HCT116 (cell line): ENCODE measurements around the gene SHANK2. TPM values are rescaled to one million over a fixed set of nuclear protein-coding genes. Genes with fewer than 3 reads are reported as not detected.

Experiments
- ATAC-seq: fragments of 200-7000 bp; cut with Tn5 transposase; 2 replicates; pipeline ENCODE4 v1.9.1; 2020; ENCODE audit warnings: mild to moderate bottlenecking, moderate library complexity
- BruUV-seq: library from RNA; stranded (reverse); fragments of 400-500 nt; replicated peaks from 2 replicates; lab custom pipeline; 2021; lab: Mats Ljungman, UMichigan
- CTCF ChIA-PET: fragments of 300-600 bp; sonication (Branson Sonifier 250); formaldehyde crosslinking; loops from one replicate; lab custom pipeline; 2021; ENCODE audit warnings: antibody characterized with exemption; lab: Charles Lee
- POLR2A ChIA-PET: fragments of 300-600, 350-600 bp; sonication (Branson Sonifier 250); formaldehyde crosslinking; loops from one replicate; lab custom pipeline; 2021; ENCODE audit warnings: antibody characterized with exemption; lab: Charles Lee
- RAD21 ChIA-PET, 2 experiments: fragments of 300-600 bp; sonication (Branson Sonifier 250); formaldehyde crosslinking; loops; one replicate each; lab custom pipeline; 2023; ENCODE audit warnings: low total read pairs in 2 of 2; ENCODE audit not compliant: uncharacterized antibody in 2 of 2, unreplicated experiment in 2 of 2, low non-redundant PET in 1 of 2; lab: Charles Lee
- DNase-seq: peaks from one replicate; pipeline ENCODE4 v3.0.0-alpha.2; 2010; ENCODE audit warnings: low read depth, low spot score
- H2AFZ ChIP-seq: fragments of 200-600 bp; shearing (Covaris generic), sonication (generic); 2 replicates; pipeline ENCODE4 v1.6.1; 2017; ENCODE audit warnings: low read depth, mixed run types, mixed read lengths, antibody characterized with exemption, low read length; ENCODE audit not compliant: poor library complexity, severe bottlenecking
- H3K27ac ChIP-seq: 2 replicates; pipeline ENCODE4 v1.5.1; 2012; ENCODE audit warnings: low read depth, low read length
- H3K27me3 ChIP-seq: fragments of 200-600 bp; sonication (generic); 2 replicates; pipeline ENCODE4 v1.6.1; 2016; ENCODE audit warnings: mixed run types, low read length, mixed read lengths; ENCODE audit not compliant: insufficient read depth
- H3K36me3 ChIP-seq, 2 experiments: fragments of 200-500 bp in 1 of 2; fragments of 200-600 bp in 1 of 2; sonication (Bioruptor generic) in 1 of 2; sonication (generic) in 1 of 2; 2 replicates each; pipeline versions ENCODE4 v1.5.1 to v1.6.1; 2014 to 2016; ENCODE audit warnings: low read length in 2 of 2, inconsistent platforms in 1 of 2, mixed read lengths in 1 of 2, mixed run types in 1 of 2; ENCODE audit not compliant: insufficient read depth in 2 of 2, control insufficient read depth in 1 of 2
- H3K4me1 ChIP-seq, 2 experiments: fragments of 200-600 bp in 1 of 2; sonication (generic) in 1 of 2; 2 replicates each; pipeline versions ENCODE4 v1.5.1 to v1.6.1; 2012 to 2017; ENCODE audit warnings: low read length in 2 of 2, inconsistent platforms in 1 of 2, mild to moderate bottlenecking in 1 of 2, mixed read lengths in 1 of 2, mixed run types in 1 of 2, moderate library complexity in 1 of 2; ENCODE audit not compliant: insufficient read depth in 2 of 2, control insufficient read depth in 1 of 2
- H3K4me2 ChIP-seq: fragments of 200-600 bp; sonication (generic); 2 replicates; pipeline ENCODE4 v1.6.1; 2017; ENCODE audit warnings: mixed run types, low read length, mixed read lengths
- H3K4me3 ChIP-seq, 2 experiments: fragments of 200-600 bp in 1 of 2; sonication (generic) in 1 of 2; replicated peaks in 1 of 2; 2 replicates each; pipeline ENCODE4 v1.5.1; 2011 to 2016; ENCODE audit warnings: low read length in 2 of 2, control low read depth in 1 of 2, low read depth in 1 of 2, mild to moderate bottlenecking in 1 of 2, mixed read lengths in 1 of 2, mixed run types in 1 of 2
- H3K79me2 ChIP-seq: fragments of 200-600 bp; sonication (generic); 2 replicates; pipeline ENCODE4 v1.6.1; 2017; ENCODE audit warnings: mild to moderate bottlenecking, mixed run types, low read length, moderate library complexity, mixed read lengths; ENCODE audit not compliant: insufficient read depth
- H3K9ac ChIP-seq: fragments of 200-600 bp; sonication (generic); 2 replicates; pipeline ENCODE4 v1.6.1; 2016; ENCODE audit warnings: low read length, mixed read lengths
- H3K9me2 ChIP-seq: fragments of 200-600 bp; sonication (generic), shearing (Covaris generic); 2 replicates; pipeline ENCODE4 v1.6.1; 2017; ENCODE audit warnings: mixed run types, mild to moderate bottlenecking, moderate library complexity; ENCODE audit not compliant: insufficient read depth
- H3K9me3 ChIP-seq, 2 experiments: fragments of 200-500 bp in 1 of 2; fragments of 200-600 bp in 1 of 2; sonication (Bioruptor generic) in 1 of 2; sonication (generic) in 1 of 2; 2 replicates each; pipeline ENCODE4 v1.6.1; 2014 to 2017; ENCODE audit warnings: low read length in 2 of 2, mixed read lengths in 2 of 2, inconsistent platforms in 1 of 2, low read depth in 1 of 2, mild to moderate bottlenecking in 1 of 2, mixed run types in 1 of 2, moderate library complexity in 1 of 2; ENCODE audit not compliant: control insufficient read depth in 1 of 2, insufficient read depth in 1 of 2
- H4K20me1 ChIP-seq: fragments of 200-600 bp; sonication (generic), shearing (Covaris generic); 2 replicates; pipeline ENCODE4 v1.6.1; 2017; ENCODE audit warnings: mixed run types, mild to moderate bottlenecking, moderate library complexity; ENCODE audit not compliant: insufficient read depth
- ATF3 ChIP-seq: IDR thresholded peaks from 2 replicates; pipeline ENCODE4 v1.6.1; 2012
- EGR1 ChIP-seq: IDR thresholded peaks from 2 replicates; pipeline ENCODE4 v1.6.1; 2012; ENCODE audit warnings: low read depth
- EZH2phosphoT487 ChIP-seq: fragments of 200-600 bp; IDR thresholded peaks from 2 replicates; pipeline ENCODE4 v1.6.1; 2018; ENCODE audit warnings: antibody characterized with exemption, borderline replicate concordance
- POLR2A ChIP-seq: IDR thresholded peaks from 2 replicates; pipeline ENCODE4 v1.7.0; 2011; ENCODE audit warnings: borderline replicate concordance; ENCODE audit not compliant: insufficient read depth, insufficient read length; ENCODE audit errors: extremely low read depth
- POLR2AphosphoS5 ChIP-seq: IDR thresholded peaks from 2 replicates; pipeline ENCODE4 v1.6.1; 2011; ENCODE audit warnings: mild to moderate bottlenecking, low read depth, low read length, moderate library complexity
- RAD21 ChIP-seq: IDR thresholded peaks from 2 replicates; pipeline ENCODE4 v1.6.1; 2012; ENCODE audit warnings: low read depth, mild to moderate bottlenecking
- REST ChIP-seq: IDR thresholded peaks from 2 replicates; pipeline ENCODE4 v1.6.1; 2012; ENCODE audit warnings: low read depth
- TCF7L2 ChIP-seq: IDR thresholded peaks from 2 replicates; pipeline ENCODE4 v1.7.0; 2011; ENCODE audit warnings: borderline replicate concordance, inconsistent platforms; ENCODE audit not compliant: insufficient read depth, insufficient read length; ENCODE audit errors: extremely low read depth
- YY1 ChIP-seq: IDR thresholded peaks from 2 replicates; pipeline ENCODE4 v1.6.1; 2011; ENCODE audit warnings: low read length, low read depth, moderate library complexity, mild to moderate bottlenecking; ENCODE audit not compliant: insufficient replicate concordance; ENCODE audit errors: extremely low read depth
- intact Hi-C: fragments of 100-400 bp; cut with micrococcal nuclease; formaldehyde crosslinking; loops from 2 replicates; pipeline ENCODE4 v1.10.0; 2022
- total RNA-seq: library from RNA; stranded (reverse); gene quantifications from one replicate; pipeline ENCODE4 v1.2.1, GENCODE V29; 2021; ENCODE audit not compliant: unreplicated experiment

The SHANK2 gene
- total RNA-seq, 1 experiment from 2014 or later: 16.9 TPM

- intact Hi-C loops: no loop called here
These were observed 47.4 kb downstream of the SHANK2 start for GRCh38 chr11:71204748-71205664.

More at GRCh38 chr11:71204748-71205664, 47.4 kb downstream of the SHANK2 start:
- H3K4me2 ChIP-seq: peak overlapping the region; percentile 14; the same call in 1 of the 2 replicates
- no peak for DNase-seq
- no peak overlapping the region for H3K4me3 ChIP-seq
- ATAC-seq: 0 out of 2 replicates have a peak, but pooled peaks have one; percentile 24
- CTCF ChIA-PET: no interaction called here
- RAD21 ChIA-PET: no interaction called here
- H3K27ac ChIP-seq: no peak overlapping the region
- no TSS peak for BruUV-seq
- TF ChIP-seq REST (no peak), ATF3 (no peak), POLR2A (no peak), YY1 (no peak), EZH2phosphoT487 (no peak), TCF7L2 (no peak), EGR1 (no peak), POLR2AphosphoS5 (no peak), RAD21 (no peak)
- H3K4me1 ChIP-seq: peaks cover 4 to 24% of the 10 kb centered on the region in 2 experiments; a peak in 3 of 4 replicates
- no peaks in the 10 kb centered on the region for H3K79me2 ChIP-seq
- no peak overlapping the region for H3K9ac ChIP-seq
- no peaks in the 10 kb centered on the region for H4K20me1 ChIP-seq
- no peak overlapping the region for H2AFZ ChIP-seq
- H3K9me2 ChIP-seq: no peaks in the 10 kb centered on the region
- H3K27me3 ChIP-seq: no peaks in the 10 kb centered on the region
- POLR2A ChIA-PET: no interaction called here
- peaks cover 0 to 5% of the 10 kb centered on the region in 2 experiments; a peak in 1 of 4 replicates for H3K9me3 ChIP-seq
- H3K36me3 ChIP-seq: no peaks in the 10 kb centered on the region
